Limb (tissue), 2 donors: ENCODE data around the gene CLDN5.

Experiments used
- DNase-seq, 2 donors: peaks; one replicate each; pipeline ENCODE4 v3.0.0-alpha.2; 2016; ENCODE audit errors: extremely low spot score in 2 of 2

The CLDN5 gene

GRCh38 chr22:19522190-19522880 lies 1.9 kb downstream of the CLDN5 start:
- DNase-seq = peak in 1 of 2 donors; percentile 51

GRCh38 chr22:19520566-19521305 lies 3.5 kb downstream of the CLDN5 start:
- no peak for DNase-seq

- DNase-seq = no peak
These were observed 4.2 kb downstream of the CLDN5 start for GRCh38 chr22:19520007-19520406.

- no peak for DNase-seq
These were observed 4.9 kb downstream of the CLDN5 start for GRCh38 chr22:19519041-19519926.

GRCh38 chr22:19518635-19519034 lies 5.6 kb downstream of the CLDN5 start:
- no peak for DNase-seq

GRCh38 chr22:19517919-19518611 lies 6.1 kb downstream of the CLDN5 start:
- no peak for DNase-seq

- DNase-seq = no peak
These were observed 7.1 kb downstream of the CLDN5 start for GRCh38 chr22:19517171-19517500.

- no peak for DNase-seq
These were observed 7.6 kb downstream of the CLDN5 start for GRCh38 chr22:19516378-19517170.

GRCh38 chr22:19515654-19516377 lies 8.4 kb downstream of the CLDN5 start:
- DNase-seq = no peak

GRCh38 chr22:19514831-19515565 lies 9.2 kb downstream of the CLDN5 start:
- no peak for DNase-seq

- no peak for DNase-seq
These were observed 10.4 kb downstream of the CLDN5 start for GRCh38 chr22:19513823-19514222.

GRCh38 chr22:19510919-19511341 lies 13.3 kb downstream of the CLDN5 start:
- no peak for DNase-seq

GRCh38 chr22:19509923-19510322 lies 14.3 kb downstream of the CLDN5 start:
- DNase-seq = no peak

- DNase-seq = no peak
These were observed 15.0 kb downstream of the CLDN5 start for GRCh38 chr22:19509191-19509590.

- no peak for DNase-seq
These were observed 16.0 kb downstream of the CLDN5 start for GRCh38 chr22:19508024-19508776.

- no peak for DNase-seq
These were observed 16.7 kb downstream of the CLDN5 start for GRCh38 chr22:19507534-19507861.

- DNase-seq = no peak
These were observed 18.0 kb downstream of the CLDN5 start for GRCh38 chr22:19506212-19506611.

- no peak for DNase-seq
These were observed 18.5 kb downstream of the CLDN5 start for GRCh38 chr22:19505735-19506126.
